Ramos (cell line): ENCODE measurements around the gene STOML2.
"Not testable (repeated sequence)": the region's sequence is repeated elsewhere in the genome, so short reads cannot be mapped to it uniquely, and the experiment has no call there.

Experiments
- in situ Hi-C: fragments of 300-500 bp; cut with MboI; formaldehyde crosslinking; loops from one replicate; pipeline ENCODE4 v1.14.3; 2022; ENCODE audit warnings: low sequenced_read_pairs; ENCODE audit not compliant: unreplicated experiment

The STOML2 gene, protein sequence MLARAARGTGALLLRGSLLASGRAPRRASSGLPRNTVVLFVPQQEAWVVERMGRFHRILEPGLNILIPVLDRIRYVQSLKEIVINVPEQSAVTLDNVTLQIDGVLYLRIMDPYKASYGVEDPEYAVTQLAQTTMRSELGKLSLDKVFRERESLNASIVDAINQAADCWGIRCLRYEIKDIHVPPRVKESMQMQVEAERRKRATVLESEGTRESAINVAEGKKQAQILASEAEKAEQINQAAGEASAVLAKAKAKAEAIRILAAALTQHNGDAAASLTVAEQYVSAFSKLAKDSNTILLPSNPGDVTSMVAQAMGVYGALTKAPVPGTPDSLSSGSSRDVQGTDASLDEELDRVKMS

GRCh38 chr9:35102769-35103659 lies at the start of gene STOML2:
TSS of gene STOML2 (minus strand) at chr9:35103131. CDS start at chr9:35103094, 37 bp downstream.
- in situ Hi-C loops, result no loop called here

GRCh38 chr9:35147941-35148563 lies 45.1 kb upstream of the STOML2 start:
- in situ Hi-C loops, result not testable (repeated sequence)

GRCh38 chr9:35142037-35142436 lies 39.1 kb upstream of the STOML2 start:
- in situ Hi-C loops, result no loop called here

- in situ Hi-C loops, result no loop called here
Observed at GRCh38 chr9:35140093-35140492, 37.2 kb upstream of the STOML2 start.

- in situ Hi-C loops, result no loop called here
Observed at GRCh38 chr9:35136866-35137265, 33.9 kb upstream of the STOML2 start.

GRCh38 chr9:35135988-35136387 lies 33.1 kb upstream of the STOML2 start:
- in situ Hi-C loops, result no loop called here

DNA sequence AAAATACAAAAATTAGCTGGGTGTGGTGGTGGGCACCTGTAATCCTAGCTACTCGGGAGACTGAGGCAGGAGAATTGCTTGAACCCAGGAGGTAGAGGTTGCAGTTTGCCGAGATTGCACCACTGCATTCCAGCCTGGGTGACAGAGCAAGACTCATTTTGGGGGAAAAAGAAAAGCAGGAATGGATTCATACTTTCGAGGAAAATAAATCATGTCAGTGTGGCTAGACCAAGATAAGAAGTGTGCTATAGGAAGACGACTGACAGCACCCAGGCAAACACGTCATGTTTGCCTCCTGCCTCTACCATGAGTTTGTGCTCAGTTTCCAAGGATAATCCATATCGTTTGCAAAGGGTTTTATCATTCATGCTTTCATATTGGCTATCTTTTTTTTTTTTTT lies 32.0 kb upstream of the STOML2 start:
- in situ Hi-C loops, result no loop called here

DNA sequence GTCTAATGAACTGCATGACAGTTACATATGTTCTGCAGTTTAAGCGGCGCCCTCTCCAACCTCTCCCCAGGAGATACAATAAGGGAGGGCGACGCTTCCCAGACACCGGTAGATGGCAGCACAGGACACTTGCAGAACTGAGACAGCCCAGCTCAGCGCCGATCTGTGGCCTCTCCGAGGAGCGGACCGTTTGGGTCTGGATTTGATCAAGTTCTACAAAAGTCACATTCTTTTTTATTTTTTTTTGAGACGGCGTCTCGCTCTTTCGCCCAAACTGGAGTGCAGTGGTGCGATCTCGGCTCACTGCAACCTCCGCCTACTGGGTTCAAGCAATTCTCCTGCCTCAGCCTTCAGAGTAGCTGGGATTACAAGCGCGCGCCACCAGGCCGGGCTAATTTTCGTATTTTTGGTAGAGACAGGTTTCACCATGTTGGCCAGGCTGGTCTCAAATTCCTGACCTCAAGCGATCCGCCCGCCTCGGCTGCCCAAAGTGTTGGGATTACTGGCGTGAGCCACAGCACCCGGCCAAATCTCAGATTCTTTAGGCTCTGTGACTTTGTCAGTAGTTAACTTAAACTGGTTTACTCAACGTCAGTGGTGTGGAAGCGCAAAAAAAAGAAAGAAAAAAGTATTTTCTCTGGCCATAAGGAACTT lies 14.1 kb upstream of the STOML2 start:
- in situ Hi-C loops, result loop anchor here (10.0 kb wide), 1 partner anchor 438 kb away; no protein-coding TSS in a partner anchor

DNA sequence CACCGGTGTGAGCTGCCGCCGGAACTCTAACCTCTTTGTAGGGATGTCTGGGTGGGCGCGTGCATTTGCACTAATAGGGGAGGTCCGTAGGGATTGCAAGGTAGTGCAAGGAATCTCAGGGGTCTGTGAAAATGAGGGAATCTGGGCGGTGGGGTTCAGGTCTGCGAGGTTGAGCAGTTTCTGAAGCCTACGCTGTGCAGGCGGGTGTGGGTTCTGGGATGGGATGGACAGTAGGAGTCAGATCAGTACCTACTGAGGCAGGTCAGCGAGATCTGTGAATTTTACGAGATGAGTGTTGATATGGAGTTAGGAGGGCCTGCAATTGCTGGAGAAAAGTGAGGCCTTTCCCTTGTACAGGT lies 13.6 kb upstream of the STOML2 start:
- in situ Hi-C loops, result loop anchor here (10.0 kb wide), 1 partner anchor 438 kb away; no protein-coding TSS in a partner anchor

GRCh38 chr9:35115680-35116538 lies 13.0 kb upstream of the STOML2 start, which contains the start of gene ATOSB:
TSS of gene ATOSB (minus strand) at chr9:35115862. CDS start at chr9:35108274, 7,588 bp downstream.
- in situ Hi-C loops, result loop anchor here (10.0 kb wide), 1 partner anchor 439 kb away; no protein-coding TSS in a partner anchor

DNA sequence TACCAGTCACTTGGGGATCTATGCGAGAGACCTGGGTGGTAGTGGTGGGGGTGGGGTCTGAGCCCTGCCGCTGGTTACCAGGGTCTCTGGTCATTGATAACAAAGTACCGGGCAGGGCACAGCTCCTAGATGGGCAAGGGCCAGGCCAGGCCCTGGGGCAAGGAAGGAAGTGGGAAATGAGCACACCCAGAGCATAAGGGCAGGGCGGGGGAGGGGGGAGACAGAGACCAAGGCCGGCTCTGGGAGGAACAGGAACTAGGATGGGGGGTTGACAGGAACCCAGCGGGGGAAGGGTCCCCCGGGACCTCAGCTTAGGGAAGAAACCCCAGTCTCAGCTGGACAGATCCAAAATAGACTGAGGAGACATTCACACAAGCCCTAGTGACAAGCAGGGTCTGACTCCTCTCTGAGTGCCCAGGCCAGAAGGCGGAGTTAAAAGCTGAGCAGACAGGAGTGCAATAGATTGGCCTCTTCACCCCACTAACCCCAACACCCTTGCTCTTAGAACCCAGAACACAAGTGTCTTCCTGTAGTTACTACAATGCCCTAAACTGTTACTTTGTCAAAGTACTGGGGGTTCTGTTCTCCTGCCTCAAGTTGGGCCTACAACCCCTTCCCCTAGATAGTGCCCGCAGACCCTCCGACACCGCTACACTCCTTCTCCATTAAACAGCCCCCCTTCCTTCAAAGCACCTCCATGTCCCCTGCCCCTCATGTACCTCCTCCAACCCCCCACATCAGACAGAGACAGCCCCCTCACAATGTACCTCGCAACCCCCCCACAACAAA lies 12.1 kb upstream of the STOML2 start:
- in situ Hi-C loops, result loop anchor here (10.0 kb wide), 1 partner anchor 440 kb away; no protein-coding TSS in a partner anchor

DNA sequence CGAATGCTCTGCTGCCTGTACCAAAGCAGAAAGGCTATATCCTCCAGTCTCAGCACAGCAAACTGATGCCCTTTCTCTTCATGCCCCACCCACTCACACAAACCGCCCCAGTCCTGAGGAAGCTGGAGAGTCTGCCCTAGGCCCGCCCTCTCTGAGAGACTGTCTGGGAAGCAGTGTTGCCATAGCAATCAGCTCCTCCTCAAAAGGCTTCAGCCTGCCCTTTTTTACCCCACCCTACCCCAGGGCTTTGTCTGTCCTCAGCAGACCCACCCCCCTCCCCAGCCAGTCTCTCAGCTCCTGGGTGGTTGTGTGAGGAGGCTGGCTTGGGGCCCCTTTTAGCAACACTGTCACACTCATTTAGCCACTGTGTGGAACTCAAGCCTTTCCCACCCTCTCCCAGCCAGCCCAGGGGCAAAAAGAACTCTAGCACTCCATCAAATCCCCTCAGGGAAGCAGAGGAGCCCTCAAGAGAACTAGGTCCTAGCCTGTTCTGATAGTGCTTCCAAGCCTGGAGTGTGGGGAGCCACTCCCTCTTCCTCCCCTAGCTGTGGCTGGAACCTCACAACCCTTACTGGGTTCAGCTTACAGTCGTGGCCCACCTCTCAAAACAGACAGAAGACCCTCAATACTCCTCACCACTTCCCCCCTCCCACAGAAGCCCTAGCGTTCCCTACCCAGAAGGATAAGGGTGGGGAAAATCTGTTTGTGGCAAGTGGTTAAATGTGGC lies 11.3 kb upstream of the STOML2 start:
- in situ Hi-C loops, result loop anchor here (10.0 kb wide), 1 partner anchor 441 kb away; no protein-coding TSS in a partner anchor

- in situ Hi-C loops, result loop anchor here (10.0 kb wide), 1 partner anchor 442 kb away; no protein-coding TSS in a partner anchor
Observed at GRCh38 chr9:35112257-35113020, 9.5 kb upstream of the STOML2 start.

GRCh38 chr9:35111001-35111933 lies 8.3 kb upstream of the STOML2 start:
- in situ Hi-C loops, result loop anchor here (10.0 kb wide), 1 partner anchor 444 kb away; no protein-coding TSS in a partner anchor

GRCh38 chr9:35110327-35110761 lies 7.4 kb upstream of the STOML2 start:
- in situ Hi-C loops, result loop anchor here (10.0 kb wide), 1 partner anchor 444 kb away; no protein-coding TSS in a partner anchor
